HCT116 (cell line): ENCODE data around the gene SRL. TPM values are rescaled to one million over a fixed set of nuclear protein-coding genes. Genes with fewer than 3 reads are reported as not detected.

ENCODE experiments used
- ATAC-seq: fragments of 200-7000 bp; cut with Tn5 transposase; 2 replicates; pipeline ENCODE4 v1.9.1; 2020; ENCODE audit warnings: mild to moderate bottlenecking, moderate library complexity
- BruUV-seq: library from RNA; stranded (reverse); fragments of 400-500 nt; replicated peaks from 2 replicates; lab custom pipeline; 2021; lab: Mats Ljungman, UMichigan
- CTCF ChIA-PET: fragments of 300-600 bp; sonication (Branson Sonifier 250); formaldehyde crosslinking; loops from one replicate; lab custom pipeline; 2021; ENCODE audit warnings: antibody characterized with exemption; lab: Charles Lee
- POLR2A ChIA-PET: fragments of 300-600, 350-600 bp; sonication (Branson Sonifier 250); formaldehyde crosslinking; loops from one replicate; lab custom pipeline; 2021; ENCODE audit warnings: antibody characterized with exemption; lab: Charles Lee
- RAD21 ChIA-PET, 2 experiments: fragments of 300-600 bp; sonication (Branson Sonifier 250); formaldehyde crosslinking; loops; one replicate each; lab custom pipeline; 2023; ENCODE audit warnings: low total read pairs in 2 of 2; ENCODE audit not compliant: uncharacterized antibody in 2 of 2, unreplicated experiment in 2 of 2, low non-redundant PET in 1 of 2; lab: Charles Lee
- DNase-seq: peaks from one replicate; pipeline ENCODE4 v3.0.0-alpha.2; 2010; ENCODE audit warnings: low read depth, low spot score
- H2AFZ ChIP-seq: fragments of 200-600 bp; shearing (Covaris generic), sonication (generic); 2 replicates; pipeline ENCODE4 v1.6.1; 2017; ENCODE audit warnings: low read depth, mixed run types, mixed read lengths, antibody characterized with exemption, low read length; ENCODE audit not compliant: poor library complexity, severe bottlenecking
- H3K27ac ChIP-seq: 2 replicates; pipeline ENCODE4 v1.5.1; 2012; ENCODE audit warnings: low read depth, low read length
- H3K27me3 ChIP-seq: fragments of 200-600 bp; sonication (generic); 2 replicates; pipeline ENCODE4 v1.6.1; 2016; ENCODE audit warnings: mixed run types, low read length, mixed read lengths; ENCODE audit not compliant: insufficient read depth
- H3K36me3 ChIP-seq, 2 experiments: fragments of 200-500 bp in 1 of 2; fragments of 200-600 bp in 1 of 2; sonication (Bioruptor generic) in 1 of 2; sonication (generic) in 1 of 2; 2 replicates each; pipeline versions ENCODE4 v1.5.1 to v1.6.1; 2014 to 2016; ENCODE audit warnings: low read length in 2 of 2, inconsistent platforms in 1 of 2, mixed read lengths in 1 of 2, mixed run types in 1 of 2; ENCODE audit not compliant: insufficient read depth in 2 of 2, control insufficient read depth in 1 of 2
- H3K4me1 ChIP-seq, 2 experiments: fragments of 200-600 bp in 1 of 2; sonication (generic) in 1 of 2; 2 replicates each; pipeline versions ENCODE4 v1.5.1 to v1.6.1; 2012 to 2017; ENCODE audit warnings: low read length in 2 of 2, inconsistent platforms in 1 of 2, mild to moderate bottlenecking in 1 of 2, mixed read lengths in 1 of 2, mixed run types in 1 of 2, moderate library complexity in 1 of 2; ENCODE audit not compliant: insufficient read depth in 2 of 2, control insufficient read depth in 1 of 2
- H3K4me2 ChIP-seq: fragments of 200-600 bp; sonication (generic); 2 replicates; pipeline ENCODE4 v1.6.1; 2017; ENCODE audit warnings: mixed run types, low read length, mixed read lengths
- H3K4me3 ChIP-seq, 2 experiments: fragments of 200-600 bp in 1 of 2; sonication (generic) in 1 of 2; replicated peaks in 1 of 2; 2 replicates each; pipeline ENCODE4 v1.5.1; 2011 to 2016; ENCODE audit warnings: low read length in 2 of 2, control low read depth in 1 of 2, low read depth in 1 of 2, mild to moderate bottlenecking in 1 of 2, mixed read lengths in 1 of 2, mixed run types in 1 of 2
- H3K79me2 ChIP-seq: fragments of 200-600 bp; sonication (generic); 2 replicates; pipeline ENCODE4 v1.6.1; 2017; ENCODE audit warnings: mild to moderate bottlenecking, mixed run types, low read length, moderate library complexity, mixed read lengths; ENCODE audit not compliant: insufficient read depth
- H3K9ac ChIP-seq: fragments of 200-600 bp; sonication (generic); 2 replicates; pipeline ENCODE4 v1.6.1; 2016; ENCODE audit warnings: low read length, mixed read lengths
- H3K9me2 ChIP-seq: fragments of 200-600 bp; sonication (generic), shearing (Covaris generic); 2 replicates; pipeline ENCODE4 v1.6.1; 2017; ENCODE audit warnings: mixed run types, mild to moderate bottlenecking, moderate library complexity; ENCODE audit not compliant: insufficient read depth
- H3K9me3 ChIP-seq, 2 experiments: fragments of 200-500 bp in 1 of 2; fragments of 200-600 bp in 1 of 2; sonication (Bioruptor generic) in 1 of 2; sonication (generic) in 1 of 2; 2 replicates each; pipeline ENCODE4 v1.6.1; 2014 to 2017; ENCODE audit warnings: low read length in 2 of 2, mixed read lengths in 2 of 2, inconsistent platforms in 1 of 2, low read depth in 1 of 2, mild to moderate bottlenecking in 1 of 2, mixed run types in 1 of 2, moderate library complexity in 1 of 2; ENCODE audit not compliant: control insufficient read depth in 1 of 2, insufficient read depth in 1 of 2
- H4K20me1 ChIP-seq: fragments of 200-600 bp; sonication (generic), shearing (Covaris generic); 2 replicates; pipeline ENCODE4 v1.6.1; 2017; ENCODE audit warnings: mixed run types, mild to moderate bottlenecking, moderate library complexity; ENCODE audit not compliant: insufficient read depth
- ATF3 ChIP-seq: IDR thresholded peaks from 2 replicates; pipeline ENCODE4 v1.6.1; 2012
- CBX3 ChIP-seq: IDR thresholded peaks from 2 replicates; pipeline ENCODE4 v1.6.1; 2012; ENCODE audit warnings: low read depth
- CEBPB ChIP-seq: IDR thresholded peaks from 2 replicates; pipeline ENCODE4 v1.6.1; 2012; ENCODE audit warnings: low read depth
- CTCF ChIP-seq, 3 experiments: fragments of 200-600 bp in 1 of 3; sonication (generic) in 1 of 3; IDR thresholded peaks in 2 of 3; conservative IDR thresholded peaks in 1 of 3; 2 replicates each; pipeline ENCODE4 v1.5.1; 2012 to 2017; ENCODE audit warnings: low read depth in 2 of 3, low read length in 2 of 3, antibody characterized with exemption in 1 of 3, borderline replicate concordance in 1 of 3, control low read depth in 1 of 3, mild to moderate bottlenecking in 1 of 3, mixed read lengths in 1 of 3, mixed run types in 1 of 3, moderate library complexity in 1 of 3; ENCODE audit not compliant: insufficient read depth in 1 of 3
- EGR1 ChIP-seq: IDR thresholded peaks from 2 replicates; pipeline ENCODE4 v1.6.1; 2012; ENCODE audit warnings: low read depth
- ELF1 ChIP-seq: IDR thresholded peaks from 2 replicates; pipeline ENCODE4 v1.6.1; 2012; ENCODE audit warnings: low read depth, borderline replicate concordance
- EZH2 ChIP-seq: fragments of 200-600 bp; sonication (generic); IDR thresholded peaks from 2 replicates; pipeline ENCODE4 v1.6.1; 2017; ENCODE audit warnings: antibody characterized with exemption, mixed run types
- EZH2phosphoT487 ChIP-seq: fragments of 200-600 bp; IDR thresholded peaks from 2 replicates; pipeline ENCODE4 v1.6.1; 2018; ENCODE audit warnings: antibody characterized with exemption, borderline replicate concordance
- FOSL1 ChIP-seq: IDR thresholded peaks from 2 replicates; pipeline ENCODE4 v1.6.1; 2012; ENCODE audit warnings: low read depth
- JUND ChIP-seq: IDR thresholded peaks from 2 replicates; pipeline ENCODE4 v1.6.1; 2012
- POLR2A ChIP-seq: IDR thresholded peaks from 2 replicates; pipeline ENCODE4 v1.7.0; 2011; ENCODE audit warnings: borderline replicate concordance; ENCODE audit not compliant: insufficient read depth, insufficient read length; ENCODE audit errors: extremely low read depth
- POLR2AphosphoS5 ChIP-seq: IDR thresholded peaks from 2 replicates; pipeline ENCODE4 v1.6.1; 2011; ENCODE audit warnings: mild to moderate bottlenecking, low read depth, low read length, moderate library complexity
- SIN3A ChIP-seq: IDR thresholded peaks from 2 replicates; pipeline ENCODE4 v1.6.1; 2012; ENCODE audit warnings: low read depth
- SP1 ChIP-seq: IDR thresholded peaks from 2 replicates; pipeline ENCODE4 v1.6.1; 2012; ENCODE audit warnings: low read depth
- SRF ChIP-seq: IDR thresholded peaks from 2 replicates; pipeline ENCODE4 v1.6.1; 2012; ENCODE audit warnings: low read depth
- YY1 ChIP-seq: IDR thresholded peaks from 2 replicates; pipeline ENCODE4 v1.6.1; 2011; ENCODE audit warnings: low read length, low read depth, moderate library complexity, mild to moderate bottlenecking; ENCODE audit not compliant: insufficient replicate concordance; ENCODE audit errors: extremely low read depth
- ZFX ChIP-seq: fragments of 450-650 bp; IDR thresholded peaks from 2 replicates; pipeline ENCODE4 v1.6.1; 2017
- ZNF274 ChIP-seq: fragments of 200-500 bp; sonication (Bioruptor generic); IDR thresholded peaks from 2 replicates; pipeline ENCODE4 v1.6.1; 2014; ENCODE audit warnings: mild to moderate bottlenecking, low read depth, low read length, inconsistent platforms
- intact Hi-C: fragments of 100-400 bp; cut with micrococcal nuclease; formaldehyde crosslinking; loops from 2 replicates; pipeline ENCODE4 v1.10.0; 2022
- total RNA-seq: library from RNA; stranded (reverse); gene quantifications from one replicate; pipeline ENCODE4 v1.2.1, GENCODE V29; 2021; ENCODE audit not compliant: unreplicated experiment
- TF ChIP-seq, protein P1 (sequence below): IDR thresholded peaks from 2 replicates; pipeline ENCODE4 v1.6.1; 2012

SRL gene
- total RNA-seq, 1 experiment from 2014 or later = not detected

- H3K27me3 ChIP-seq = no peaks in the 10 kb centered on the region
- H3K4me2 ChIP-seq = no peak overlapping the region
- no peaks in the 10 kb centered on the region for H3K9me2 ChIP-seq
- intact Hi-C loops = no loop called here
- H3K4me1 ChIP-seq = no peaks in the 10 kb centered on the region
- H3K4me3 ChIP-seq = no peak overlapping the region
- H3K36me3 ChIP-seq = no peaks in the 10 kb centered on the region
- ChIA-PET POLR2A (no interaction called here), CTCF (no interaction called here), RAD21 (no interaction called here)
- ATAC-seq = no peak
- no peak overlapping the region for H2AFZ ChIP-seq
- TF ChIP-seq EZH2phosphoT487 (no peak), SP1 (no peak), ELF1 (no peak), FOSL1 (no peak), POLR2A (no peak), POLR2AphosphoS5 (no peak), ATF3 (no peak), CTCF (IDR thresholded peaks at IDR 0.05 in 2 of 3, conservative IDR thresholded peaks at IDR 0.05 in 1 of 3; ENCODE audit: borderline replicate concordance in 1 of 3, insufficient read depth in 1 of 3, low read depth in 2 of 3, low read length in 2 of 3) (no peak), CBX3 (no peak), SRF (no peak), YY1 (no peak), SIN3A (no peak), CEBPB (no peak), ZFX (no peak), ZNF274 (no peak), EZH2 (no peak), EGR1 (no peak), JUND (no peak)
- TF ChIP-seq, protein P1, sequence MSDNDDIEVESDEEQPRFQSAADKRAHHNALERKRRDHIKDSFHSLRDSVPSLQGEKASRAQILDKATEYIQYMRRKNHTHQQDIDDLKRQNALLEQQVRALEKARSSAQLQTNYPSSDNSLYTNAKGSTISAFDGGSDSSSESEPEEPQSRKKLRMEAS = no peak
- no peak overlapping the region for H3K27ac ChIP-seq
- H3K9me3 ChIP-seq = no peaks in the 10 kb centered on the region
- BruUV-seq = no TSS peak
- no peak overlapping the region for H3K9ac ChIP-seq
- no peaks in the 10 kb centered on the region for H3K79me2 ChIP-seq
- no peak for DNase-seq
- no peaks in the 10 kb centered on the region for H4K20me1 ChIP-seq
These were observed 1.3 kb downstream of the SRL start for GRCh38 chr16:4240624-4241023.
